ENCODE measurements around the gene LDLRAD3. TPM values are rescaled to one million over a fixed set of nuclear protein-coding genes. Genes with fewer than 3 reads are reported as not detected.

LDLRAD3 gene
- polyA plus RNA-seq, 1 of the 3 experiments (the other 2 are of a cell fraction) = 10.6 TPM

DNA sequence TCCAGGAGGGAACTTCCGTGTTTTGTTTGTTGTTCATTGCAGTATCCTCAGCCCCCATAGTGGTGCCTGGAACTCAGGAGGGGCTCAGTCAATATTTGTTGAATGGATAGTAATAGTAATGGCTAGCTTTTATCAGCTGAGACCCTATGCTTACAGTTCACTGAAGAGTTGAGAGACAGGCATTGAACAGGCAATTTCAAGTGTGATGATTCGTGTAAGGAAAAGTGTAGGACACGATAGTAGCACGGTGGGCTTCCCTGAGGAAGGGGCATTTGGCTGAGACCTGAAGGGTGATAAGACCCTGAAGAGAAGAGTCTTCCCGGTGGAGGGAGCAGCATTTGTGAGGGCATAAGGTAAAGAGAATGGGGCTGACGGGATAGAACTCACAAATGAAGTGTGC is 186.1 kb downstream of the LDLRAD3 start:
- H3K4me3 ChIP-seq (ENCODE audit: low read depth in 2 of 2, low read length in 1 of 2) = no peak overlapping the region
- H3K4me1 ChIP-seq (ENCODE audit: control insufficient read depth in 1 of 2, insufficient read depth in 2 of 2, low read depth in 1 of 2, low read length in 1 of 2) = peaks cover 0 to 5% of the 10 kb centered on the region in 2 experiments; a peak in 3 of 4 replicates
- CTCF ChIA-PET = interaction anchor here (0.9 to 6.0 kb wide), 7 partner anchors 10 to 307 kb away, joined by 3 to 75 read pairs (median 4); no protein-coding TSS in a partner anchor
- H3K9ac ChIP-seq = no peak overlapping the region
- no peaks in the 10 kb centered on the region for H3K9me3 ChIP-seq
- POLR2A ChIA-PET = no interaction called here
- H3K4me2 ChIP-seq = no peak overlapping the region
- H3F3A ChIP-seq (replicated peaks; ENCODE audit: insufficient read depth) = no peaks in the 10 kb centered on the region
- no peaks in the 10 kb centered on the region for H3K36me3 ChIP-seq (replicated peaks in 1 of 2; ENCODE audit: control insufficient read depth in 1 of 2, insufficient read depth in 2 of 2, low read length in 1 of 2)
- H3K27me3 ChIP-seq (ENCODE audit: insufficient read depth) = no peaks in the 10 kb centered on the region
- TF ChIP-seq NRF1 (IDR thresholded peaks at IDR 0.05; ENCODE audit: low read depth, low read length) (no peak), PBX3 (IDR thresholded peaks at IDR 0.05) (no peak), TCF12 (IDR thresholded peaks at IDR 0.05) (no peak), EP300 (IDR thresholded peaks at IDR 0.05; ENCODE audit: borderline replicate concordance in 1 of 2, low read depth in 1 of 2, low read length in 1 of 2) (no peak), SMC3 (IDR thresholded peaks at IDR 0.05; ENCODE audit: low read depth, low read length) (no peak), POLR2AphosphoS5 (IDR thresholded peaks at IDR 0.05; ENCODE audit: low read depth, low read length) (no peak), NFIC (IDR thresholded peaks at IDR 0.05; ENCODE audit: borderline replicate concordance) (no peak), MXI1 (IDR thresholded peaks at IDR 0.05; ENCODE audit: low read depth, low read length) (no peak), REST (IDR thresholded peaks at IDR 0.05; ENCODE audit: low read depth, low read length) (no peak), RCOR1 (IDR thresholded peaks at IDR 0.05; ENCODE audit: low read length) (no peak), RAD21 (IDR thresholded peaks at IDR 0.05; ENCODE audit: low read length) (no peak), CTCF (IDR thresholded peaks at IDR 0.05) (no peak), RFX5 (IDR thresholded peaks at IDR 0.05; ENCODE audit: low read length) (no peak)
- no peak for DNase-seq
- no peaks in the 10 kb centered on the region for H4K20me1 ChIP-seq (ENCODE audit: insufficient read depth)
- WGBS (ENCODE audit: low lambda C conversion rate) = 97% methylated on average over 6 of the region's 6 CpGs
- H2AFZ ChIP-seq (ENCODE audit: low read depth) = no peak overlapping the region
- H3K27ac ChIP-seq (ENCODE audit: low read depth in 2 of 2, low read length in 1 of 2) = no peak overlapping the region
- H3K79me2 ChIP-seq (ENCODE audit: insufficient read depth) = no peaks in the 10 kb centered on the region
- H3K9me2 ChIP-seq = no peaks in the 10 kb centered on the region

All from SK-N-SH (cell line).